Measurements from ENCODE around the gene THSD8. TPM values are rescaled to one million over a fixed set of nuclear protein-coding genes. Genes with fewer than 3 reads are reported as not detected.

THSD8 gene
- total RNA-seq, 1 donor from 2014 or later = 34.7 TPM

DNA sequence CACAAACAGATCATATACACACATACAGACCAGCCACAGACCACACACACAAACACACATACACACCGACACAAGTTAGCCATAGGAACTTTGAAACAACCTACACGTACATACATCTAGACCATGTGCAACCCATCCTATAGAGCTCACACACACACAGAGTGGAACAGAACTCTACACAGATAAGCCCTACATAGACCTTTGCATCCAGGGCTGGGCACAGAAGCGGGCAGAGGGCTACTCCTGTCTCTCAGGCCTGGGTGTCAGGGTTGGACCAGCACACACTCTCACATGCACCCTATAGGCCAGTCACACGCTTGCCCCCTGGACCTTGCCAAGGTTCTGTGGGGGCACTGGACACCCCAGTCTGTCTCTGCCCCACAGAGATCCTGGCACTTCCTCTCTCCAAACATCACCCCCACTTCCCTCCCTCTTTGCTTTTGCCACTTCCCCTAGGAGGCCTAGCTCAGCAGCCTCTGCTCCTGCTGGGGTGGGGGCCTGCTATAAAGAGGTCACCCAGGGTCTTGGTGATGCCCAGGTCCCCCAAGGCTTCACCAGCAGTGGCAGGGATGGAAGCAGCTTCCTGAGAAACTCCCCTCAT lies 16.3 kb upstream of the THSD8 start:
- Mint-ChIP-seq H3K4me1 (peaks cover 28% of the 10 kb centered on the region), H3K27ac (ENCODE audit: unreplicated experiment) (no peak overlapping the region), H3K4me3 (no peak overlapping the region), H3K27me3 (ENCODE audit: low read depth) (peaks cover 4% of the 10 kb centered on the region), H3K9me3 (no peaks in the 10 kb centered on the region), H3K36me3 (ENCODE audit: low read depth) (no peaks in the 10 kb centered on the region)
- DNase-seq (ENCODE audit: low read depth, low spot score) = no peak
- TF ChIP-seq, protein P1, sequence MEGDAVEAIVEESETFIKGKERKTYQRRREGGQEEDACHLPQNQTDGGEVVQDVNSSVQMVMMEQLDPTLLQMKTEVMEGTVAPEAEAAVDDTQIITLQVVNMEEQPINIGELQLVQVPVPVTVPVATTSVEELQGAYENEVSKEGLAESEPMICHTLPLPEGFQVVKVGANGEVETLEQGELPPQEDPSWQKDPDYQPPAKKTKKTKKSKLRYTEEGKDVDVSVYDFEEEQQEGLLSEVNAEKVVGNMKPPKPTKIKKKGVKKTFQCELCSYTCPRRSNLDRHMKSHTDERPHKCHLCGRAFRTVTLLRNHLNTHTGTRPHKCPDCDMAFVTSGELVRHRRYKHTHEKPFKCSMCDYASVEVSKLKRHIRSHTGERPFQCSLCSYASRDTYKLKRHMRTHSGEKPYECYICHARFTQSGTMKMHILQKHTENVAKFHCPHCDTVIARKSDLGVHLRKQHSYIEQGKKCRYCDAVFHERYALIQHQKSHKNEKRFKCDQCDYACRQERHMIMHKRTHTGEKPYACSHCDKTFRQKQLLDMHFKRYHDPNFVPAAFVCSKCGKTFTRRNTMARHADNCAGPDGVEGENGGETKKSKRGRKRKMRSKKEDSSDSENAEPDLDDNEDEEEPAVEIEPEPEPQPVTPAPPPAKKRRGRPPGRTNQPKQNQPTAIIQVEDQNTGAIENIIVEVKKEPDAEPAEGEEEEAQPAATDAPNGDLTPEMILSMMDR (conservative IDR thresholded peaks at IDR 0.05) = no peak

DNA sequence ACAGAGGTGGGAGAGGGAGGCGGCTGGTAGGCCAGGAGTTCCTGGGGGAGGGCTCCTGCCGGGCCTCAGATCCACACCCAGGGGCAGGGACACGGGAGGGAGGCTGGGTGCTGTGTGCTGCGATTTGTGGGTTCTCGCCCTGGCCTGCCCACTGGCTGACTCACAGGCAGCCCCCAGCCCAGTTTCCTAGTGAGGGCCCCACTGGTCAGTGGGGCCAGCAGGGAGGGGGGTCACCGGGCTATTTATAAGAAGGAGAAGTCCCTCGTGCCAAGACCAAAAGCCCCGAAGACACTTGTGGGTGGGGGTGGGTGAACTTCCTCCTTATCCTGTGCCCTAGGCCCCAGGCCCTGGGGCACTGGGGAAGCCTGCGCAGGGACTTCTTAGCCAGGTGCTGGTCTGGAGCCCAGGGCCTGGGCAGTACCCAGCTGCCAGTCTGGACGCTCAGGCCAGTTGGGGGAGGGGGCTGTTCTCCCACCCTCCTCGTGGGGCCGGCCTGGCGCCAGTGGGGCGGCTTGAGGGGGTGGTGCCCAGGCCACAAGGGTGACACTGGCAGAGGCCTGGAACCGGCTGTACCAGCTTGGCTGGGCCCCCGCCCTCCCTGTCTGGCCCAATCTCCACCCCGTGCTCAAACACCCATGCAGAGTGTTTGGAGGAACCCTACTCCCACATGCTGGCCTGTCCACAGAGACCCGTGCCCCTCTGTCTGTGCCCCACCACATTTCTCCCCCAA lies 15.6 kb upstream of the THSD8 start:
- peaks cover 36% of the 10 kb centered on the region for H3K4me1 Mint-ChIP-seq
- peaks cover 11% of the 10 kb centered on the region for H3K27me3 Mint-ChIP-seq (ENCODE audit: low read depth)
- H3K36me3 Mint-ChIP-seq (ENCODE audit: low read depth) = no peaks in the 10 kb centered on the region
- no peak for DNase-seq (ENCODE audit: low read depth, low spot score)
- H3K4me3 Mint-ChIP-seq = no peak overlapping the region
- TF ChIP-seq, protein P1 (conservative IDR thresholded peaks at IDR 0.05) = no peak
- H3K27ac Mint-ChIP-seq (ENCODE audit: unreplicated experiment) = no peak overlapping the region
- H3K9me3 Mint-ChIP-seq = no peaks in the 10 kb centered on the region

DNA sequence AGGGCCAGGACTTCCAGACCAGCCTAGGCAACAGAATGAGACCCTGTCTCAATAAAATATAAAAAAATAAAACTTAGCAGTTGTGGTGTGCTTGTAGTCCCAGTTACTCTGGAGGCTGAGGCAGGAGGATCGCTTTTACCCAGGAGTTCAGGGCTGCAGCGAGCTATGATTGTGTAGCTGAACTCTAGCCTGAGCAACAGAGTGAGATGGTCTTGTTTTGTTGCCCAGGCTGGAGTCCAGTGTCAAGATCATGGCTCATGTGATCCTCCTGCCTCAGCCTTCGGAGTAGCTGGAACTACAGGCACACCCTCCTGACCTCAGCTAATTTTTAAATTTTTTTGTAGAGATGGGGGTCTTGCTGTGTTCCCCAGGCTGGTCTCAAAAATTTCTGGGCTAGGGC lies 14.9 kb upstream of the THSD8 start:
- no peaks in the 10 kb centered on the region for H3K36me3 Mint-ChIP-seq (ENCODE audit: low read depth)
- H3K27ac Mint-ChIP-seq (ENCODE audit: unreplicated experiment) = no peak overlapping the region
- TF ChIP-seq, protein P1 (conservative IDR thresholded peaks at IDR 0.05) = no peak
- H3K4me3 Mint-ChIP-seq = peak overlapping the region; percentile 21
- peaks cover 35% of the 10 kb centered on the region for H3K4me1 Mint-ChIP-seq
- H3K9me3 Mint-ChIP-seq = no peaks in the 10 kb centered on the region
- no peak for DNase-seq (ENCODE audit: low read depth, low spot score)
- peaks cover 11% of the 10 kb centered on the region for H3K27me3 Mint-ChIP-seq (ENCODE audit: low read depth)

DNA sequence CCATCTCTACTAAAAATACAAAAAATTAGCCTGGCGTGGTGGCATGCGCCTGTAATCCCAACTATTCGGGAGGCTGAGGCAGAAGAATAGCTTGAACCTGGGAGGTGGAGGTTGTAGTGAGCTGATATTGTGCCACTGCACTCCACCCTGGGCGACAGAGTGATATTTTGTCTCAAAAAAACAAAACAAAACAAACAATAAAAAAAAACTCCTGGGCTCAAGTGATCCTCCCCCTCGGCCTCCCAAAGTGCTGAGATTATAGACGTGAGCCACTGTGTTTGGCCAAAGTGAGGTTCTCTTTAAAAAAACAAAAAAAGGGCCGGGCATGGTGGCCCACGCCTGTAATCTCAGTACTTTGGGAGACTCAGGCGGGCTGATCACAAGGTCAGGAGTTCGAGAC lies 14.4 kb upstream of the THSD8 start:
- no peak overlapping the region for H3K27ac Mint-ChIP-seq (ENCODE audit: unreplicated experiment)
- H3K36me3 Mint-ChIP-seq (ENCODE audit: low read depth) = no peaks in the 10 kb centered on the region
- H3K4me1 Mint-ChIP-seq = peaks cover 32% of the 10 kb centered on the region
- DNase-seq (ENCODE audit: low read depth, low spot score) = no peak
- H3K27me3 Mint-ChIP-seq (ENCODE audit: low read depth) = peaks cover 11% of the 10 kb centered on the region
- no peaks in the 10 kb centered on the region for H3K9me3 Mint-ChIP-seq
- TF ChIP-seq, protein P1 (conservative IDR thresholded peaks at IDR 0.05) = no peak
- no peak overlapping the region for H3K4me3 Mint-ChIP-seq

DNA sequence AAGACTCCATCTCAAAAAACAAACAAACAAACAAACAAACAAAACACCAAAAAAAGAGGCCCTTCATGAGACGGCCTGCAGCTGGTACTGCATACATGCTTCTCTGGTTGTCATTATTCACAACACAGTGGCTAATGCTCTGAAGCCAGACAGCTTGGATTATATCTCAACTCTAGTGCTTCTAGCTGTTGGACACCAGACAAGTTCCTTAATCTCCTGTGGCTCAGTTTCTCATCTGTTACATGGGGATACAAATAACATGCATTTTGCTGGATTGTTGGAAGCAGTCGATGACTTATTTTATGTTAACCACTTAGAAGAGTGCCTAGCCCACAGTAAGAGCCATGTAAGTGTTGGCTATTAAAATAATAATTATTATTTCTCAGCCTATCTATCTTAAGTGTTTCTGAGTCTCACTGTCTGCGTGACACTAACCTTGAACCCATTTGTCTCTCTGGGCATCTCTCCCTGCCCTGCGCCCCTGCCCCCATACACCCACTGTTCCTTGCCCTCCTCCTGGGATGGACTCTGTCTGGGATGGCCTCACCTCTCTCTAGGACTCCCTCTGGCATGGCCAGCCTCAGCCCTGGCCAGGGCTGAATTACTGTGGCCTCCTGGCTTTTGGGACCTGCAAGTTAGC lies 13.7 kb upstream of the THSD8 start:
- H3K27me3 Mint-ChIP-seq (ENCODE audit: low read depth) = peaks cover 11% of the 10 kb centered on the region
- H3K4me1 Mint-ChIP-seq = peaks cover 33% of the 10 kb centered on the region
- DNase-seq (ENCODE audit: low read depth, low spot score) = no peak
- no peaks in the 10 kb centered on the region for H3K36me3 Mint-ChIP-seq (ENCODE audit: low read depth)
- TF ChIP-seq, protein P1 (conservative IDR thresholded peaks at IDR 0.05) = no peak
- no peaks in the 10 kb centered on the region for H3K9me3 Mint-ChIP-seq
- H3K27ac Mint-ChIP-seq (ENCODE audit: unreplicated experiment) = no peak overlapping the region
- peak overlapping the region; percentile 83 for H3K4me3 Mint-ChIP-seq

Measured in neural crest cell (in vitro differentiated cells).